ENCODE data around the gene GIT2.

Gene GIT2

DNA sequence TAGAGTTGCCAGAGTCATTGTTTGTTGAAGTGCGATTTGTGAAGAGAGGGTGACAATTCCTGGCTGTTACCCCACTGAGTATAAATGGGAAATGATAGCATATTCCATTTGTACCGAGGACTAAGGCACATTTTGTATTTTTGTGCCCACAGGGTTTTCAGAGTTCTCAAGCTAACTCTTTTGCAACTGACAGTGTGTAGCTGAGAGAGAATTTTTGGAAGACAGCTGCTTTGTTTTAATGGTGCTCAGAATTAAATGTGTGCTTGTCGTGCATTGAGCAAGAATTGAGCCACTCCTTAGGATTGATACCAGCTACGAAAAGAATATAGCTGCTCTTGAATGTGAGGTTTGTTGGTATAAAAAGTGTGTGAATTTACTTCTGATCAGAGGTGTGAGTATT, 24.8 kb upstream of the GIT2 start:
- H4K12ac ChIP-seq (ENCODE audit: low read depth, low read length) = no peak overlapping the region
- H4K8ac ChIP-seq (ENCODE audit: low read depth, low read length) = no peak overlapping the region
- H3K4ac ChIP-seq (ENCODE audit: low read depth, low read length) = no peak overlapping the region
- H3K36me3 ChIP-seq (ENCODE audit: control insufficient read depth in 1 of 2, insufficient read depth in 2 of 2, low read length in 2 of 2) = peaks cover 13 to 21% of the 10 kb centered on the region in 2 experiments
- H2BK120ac ChIP-seq (ENCODE audit: insufficient read depth, low read length, poor library complexity) = no peak overlapping the region
- H3K4me2 ChIP-seq (ENCODE audit: low read length) = no peak overlapping the region
- H2AK5ac ChIP-seq (ENCODE audit: low read length) = no peak overlapping the region
- H3K4me1 ChIP-seq (ENCODE audit: control insufficient read depth in 1 of 2, insufficient read depth in 2 of 2, low read length in 2 of 2) = no peaks in the 10 kb centered on the region
- H2AFZ ChIP-seq (ENCODE audit: insufficient read depth, low read length, poor library complexity) = no peak overlapping the region
- H3K4me3 ChIP-seq (ENCODE audit: low read depth, low read length) = no peak overlapping the region
- no peak overlapping the region for H3K23ac ChIP-seq (ENCODE audit: low read length)
- H3K14ac ChIP-seq (ENCODE audit: low read length) = no peak overlapping the region
- no peaks in the 10 kb centered on the region for H3K27me3 ChIP-seq (ENCODE audit: insufficient read depth, low read length)
- no peak overlapping the region for H3K27ac ChIP-seq (ENCODE audit: low read depth, low read length)
- H3K79me1 ChIP-seq (ENCODE audit: low read length) = no peaks in the 10 kb centered on the region
- no peak for DNase-seq
- H3K9me3 ChIP-seq (ENCODE audit: insufficient read depth, low read depth, low read length) = no peaks in the 10 kb centered on the region
- no peak overlapping the region for H3K9ac ChIP-seq (ENCODE audit: low read length)
- no peaks in the 10 kb centered on the region for H3K79me2 ChIP-seq (ENCODE audit: control insufficient read depth, insufficient read depth, low read length, poor library complexity)
- no peak overlapping the region for H2BK12ac ChIP-seq (ENCODE audit: low read length)
- H4K91ac ChIP-seq (ENCODE audit: low read depth, low read length) = no peak overlapping the region
- no peak overlapping the region for H3K18ac ChIP-seq (ENCODE audit: low read length)
- no peak overlapping the region for H2BK5ac ChIP-seq (ENCODE audit: low read depth, low read length, poor library complexity)
- WGBS (ENCODE audit: extremely low coverage, insufficient coverage, insufficient read length) = no CpG with 5 or more reads among the region's 4 CpGs

DNA sequence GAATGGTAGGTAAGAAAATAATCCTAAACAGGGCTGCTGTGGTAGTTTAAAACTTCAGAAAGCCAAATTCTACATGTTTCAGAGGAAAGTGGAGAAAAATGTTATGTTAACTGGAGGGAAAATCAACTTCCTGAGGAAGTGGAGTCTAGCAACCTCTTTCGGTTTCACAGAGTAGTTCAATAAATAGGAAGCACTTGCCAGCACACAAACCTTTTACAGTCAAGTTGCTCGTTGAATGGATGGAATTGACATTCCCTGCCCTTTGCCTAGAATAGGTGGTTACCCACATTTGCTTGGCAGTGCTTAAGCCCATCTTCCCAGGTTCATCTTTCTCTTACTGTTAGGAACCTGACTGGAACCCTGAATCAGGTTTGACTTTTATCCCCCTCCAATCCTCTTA, 19.0 kb upstream of the GIT2 start:
- DNase-seq = no peak
- Histone ChIP-seq H4K91ac (ENCODE audit: low read depth, low read length) (no peak overlapping the region), H2AFZ (ENCODE audit: insufficient read depth, low read length, poor library complexity) (no peak overlapping the region), H3K79me1 (ENCODE audit: low read length) (no peaks in the 10 kb centered on the region), H3K4me2 (ENCODE audit: low read length) (no peak overlapping the region), H3K27me3 (ENCODE audit: insufficient read depth, low read length) (no peaks in the 10 kb centered on the region), H3K27ac (ENCODE audit: low read depth, low read length) (no peak overlapping the region), H2BK120ac (ENCODE audit: insufficient read depth, low read length, poor library complexity) (no peak overlapping the region), H3K18ac (ENCODE audit: low read length) (no peak overlapping the region), H3K36me3 (ENCODE audit: control insufficient read depth in 1 of 2, insufficient read depth in 2 of 2, low read length in 2 of 2) (peaks cover 12 to 13% of the 10 kb centered on the region in 2 experiments), H3K9me3 (ENCODE audit: insufficient read depth, low read depth, low read length) (no peaks in the 10 kb centered on the region), H4K8ac (ENCODE audit: low read depth, low read length) (no peak overlapping the region), H3K14ac (ENCODE audit: low read length) (no peak overlapping the region), H2BK5ac (ENCODE audit: low read depth, low read length, poor library complexity) (no peak overlapping the region), H3K79me2 (ENCODE audit: control insufficient read depth, insufficient read depth, low read length, poor library complexity) (no peaks in the 10 kb centered on the region), H3K9ac (ENCODE audit: low read length) (no peak overlapping the region), H3K23ac (ENCODE audit: low read length) (no peak overlapping the region), H3K4me1 (ENCODE audit: control insufficient read depth in 1 of 2, insufficient read depth in 2 of 2, low read length in 2 of 2) (no peaks in the 10 kb centered on the region), H2AK5ac (ENCODE audit: low read length) (no peak overlapping the region), H3K4me3 (ENCODE audit: low read depth, low read length) (no peak overlapping the region), H4K12ac (ENCODE audit: low read depth, low read length) (no peak overlapping the region), H3K4ac (ENCODE audit: low read depth, low read length) (no peak overlapping the region), H2BK12ac (ENCODE audit: low read length) (no peak overlapping the region)
- no CpG with 5 or more reads among the region's 2 CpGs for WGBS (ENCODE audit: extremely low coverage, insufficient coverage, insufficient read length)

DNA sequence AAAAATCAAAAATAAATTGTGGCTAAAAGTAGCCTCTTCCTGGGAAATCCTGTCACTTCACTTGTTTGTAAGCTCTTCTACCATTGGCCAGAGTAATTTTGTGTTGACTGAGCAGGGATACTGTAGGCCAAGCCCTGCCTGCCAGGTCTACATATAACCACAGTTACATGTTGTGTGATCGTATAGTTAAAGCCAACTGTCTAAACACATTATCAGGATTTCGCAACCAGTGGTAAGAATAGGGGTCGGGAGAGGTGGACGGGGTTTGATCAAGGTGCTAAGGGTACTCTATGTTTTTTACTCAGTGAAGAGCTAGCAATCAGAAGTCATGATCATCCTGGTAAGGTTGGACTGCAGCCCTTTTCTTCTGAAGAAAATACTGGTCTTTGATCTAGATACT, 16.5 kb upstream of the GIT2 start:
- Histone ChIP-seq H2BK120ac (ENCODE audit: insufficient read depth, low read length, poor library complexity) (no peak overlapping the region), H3K36me3 (ENCODE audit: control insufficient read depth in 1 of 2, insufficient read depth in 2 of 2, low read length in 2 of 2) (peaks cover 2 to 9% of the 10 kb centered on the region in 2 experiments), H3K14ac (ENCODE audit: low read length) (no peak overlapping the region), H3K27ac (ENCODE audit: low read depth, low read length) (no peak overlapping the region), H3K79me2 (ENCODE audit: control insufficient read depth, insufficient read depth, low read length, poor library complexity) (no peaks in the 10 kb centered on the region), H3K23ac (ENCODE audit: low read length) (no peak overlapping the region), H3K9ac (ENCODE audit: low read length) (no peak overlapping the region), H3K4me2 (ENCODE audit: low read length) (no peak overlapping the region), H4K12ac (ENCODE audit: low read depth, low read length) (no peak overlapping the region), H3K4ac (ENCODE audit: low read depth, low read length) (no peak overlapping the region), H2BK12ac (ENCODE audit: low read length) (no peak overlapping the region), H3K4me3 (ENCODE audit: low read depth, low read length) (no peak overlapping the region), H4K8ac (ENCODE audit: low read depth, low read length) (no peak overlapping the region), H4K91ac (ENCODE audit: low read depth, low read length) (no peak overlapping the region), H2AK5ac (ENCODE audit: low read length) (no peak overlapping the region), H2AFZ (ENCODE audit: insufficient read depth, low read length, poor library complexity) (no peak overlapping the region), H3K18ac (ENCODE audit: low read length) (no peak overlapping the region), H3K79me1 (ENCODE audit: low read length) (no peaks in the 10 kb centered on the region), H3K9me3 (ENCODE audit: insufficient read depth, low read depth, low read length) (no peaks in the 10 kb centered on the region), H2BK5ac (ENCODE audit: low read depth, low read length, poor library complexity) (no peak overlapping the region), H3K4me1 (ENCODE audit: control insufficient read depth in 1 of 2, insufficient read depth in 2 of 2, low read length in 2 of 2) (no peaks in the 10 kb centered on the region), H3K27me3 (ENCODE audit: insufficient read depth, low read length) (no peaks in the 10 kb centered on the region)
- no CpG with 5 or more reads among the region's 4 CpGs for WGBS (ENCODE audit: extremely low coverage, insufficient coverage, insufficient read length)
- DNase-seq = no peak

DNA sequence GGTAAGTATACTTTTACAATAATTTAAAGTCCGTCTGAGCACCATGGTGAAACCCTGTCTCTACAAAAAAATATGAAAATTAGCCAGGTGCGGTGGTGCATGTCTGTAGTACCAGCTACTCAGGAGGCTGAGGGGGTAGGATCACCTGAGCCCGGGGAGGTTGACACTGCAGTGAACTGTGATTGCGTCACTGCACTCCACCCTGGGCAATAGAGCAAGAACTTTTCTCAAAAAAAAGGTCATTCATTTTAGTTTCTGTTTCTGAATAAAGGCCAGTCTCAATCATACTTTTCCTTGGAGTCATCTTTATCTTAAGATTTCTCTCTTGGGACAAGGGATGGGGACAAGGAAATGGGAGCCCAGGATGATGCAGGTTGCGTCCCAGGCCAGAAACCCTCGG, 16.0 kb upstream of the GIT2 start:
- Histone ChIP-seq H2AFZ (ENCODE audit: insufficient read depth, low read length, poor library complexity) (no peak overlapping the region), H3K27ac (ENCODE audit: low read depth, low read length) (no peak overlapping the region), H4K8ac (ENCODE audit: low read depth, low read length) (no peak overlapping the region), H2BK5ac (ENCODE audit: low read depth, low read length, poor library complexity) (no peak overlapping the region), H3K79me2 (ENCODE audit: control insufficient read depth, insufficient read depth, low read length, poor library complexity) (no peaks in the 10 kb centered on the region), H2BK12ac (ENCODE audit: low read length) (no peak overlapping the region), H3K27me3 (ENCODE audit: insufficient read depth, low read length) (no peaks in the 10 kb centered on the region), H2BK120ac (ENCODE audit: insufficient read depth, low read length, poor library complexity) (no peak overlapping the region), H3K18ac (ENCODE audit: low read length) (no peak overlapping the region), H2AK5ac (ENCODE audit: low read length) (no peak overlapping the region), H3K4me3 (ENCODE audit: low read depth, low read length) (no peak overlapping the region), H3K23ac (ENCODE audit: low read length) (no peak overlapping the region), H3K36me3 (ENCODE audit: control insufficient read depth in 1 of 2, insufficient read depth in 2 of 2, low read length in 2 of 2) (peaks cover 0 to 9% of the 10 kb centered on the region in 2 experiments), H4K12ac (ENCODE audit: low read depth, low read length) (no peak overlapping the region), H3K9ac (ENCODE audit: low read length) (no peak overlapping the region), H3K9me3 (ENCODE audit: insufficient read depth, low read depth, low read length) (no peaks in the 10 kb centered on the region), H3K4me2 (ENCODE audit: low read length) (no peak overlapping the region), H3K79me1 (ENCODE audit: low read length) (no peaks in the 10 kb centered on the region), H4K91ac (ENCODE audit: low read depth, low read length) (no peak overlapping the region), H3K14ac (ENCODE audit: low read length) (no peak overlapping the region), H3K4ac (ENCODE audit: low read depth, low read length) (no peak overlapping the region), H3K4me1 (ENCODE audit: control insufficient read depth in 1 of 2, insufficient read depth in 2 of 2, low read length in 2 of 2) (no peaks in the 10 kb centered on the region)
- WGBS (ENCODE audit: extremely low coverage, insufficient coverage, insufficient read length) = no CpG with 5 or more reads among the region's 6 CpGs
- DNase-seq = peak; percentile 29 to 67
